Kidney (tissue), 14 donors: ENCODE measurements around the gene PRKAR1B. TPM values are rescaled to one million over a fixed set of nuclear protein-coding genes. Genes with fewer than 3 reads are reported as not detected.

Experiments used
- DNase-seq, 5 donors: peaks; one replicate each; pipeline ENCODE4 v3.0.0-alpha.2; 2013 to 2020
- FAIRE-seq: peaks from 2 replicates; lab custom pipeline; 2012; peaks lifted over from hg19 to GRCh38; lab: Jason Lieb, UNC
- H3K27ac ChIP-seq, 2 donors: one replicate each; pipeline ENCODE4 v1.7.0; 2013; ENCODE audit warnings: low read depth in 2 of 2, low read length in 2 of 2, inconsistent platforms in 1 of 2
- H3K27me3 ChIP-seq: one replicate; pipeline ENCODE4 v1.7.1; 2013; ENCODE audit warnings: low read length, inconsistent platforms; ENCODE audit not compliant: control insufficient read depth, insufficient read depth
- H3K36me3 ChIP-seq, 3 donors: one replicate each; pipeline versions ENCODE4 v1.7.0 to v1.7.1; 2013; ENCODE audit warnings: low read length in 3 of 3, control low read depth in 1 of 3, inconsistent platforms in 1 of 3; ENCODE audit not compliant: insufficient read depth in 3 of 3, control insufficient read depth in 2 of 3
- H3K4me1 ChIP-seq, 3 donors: one replicate each; pipeline versions ENCODE4 v1.7.0 to v1.7.1; 2013; ENCODE audit warnings: low read length in 3 of 3, inconsistent platforms in 1 of 3, low read depth in 1 of 3; ENCODE audit not compliant: control insufficient read depth in 2 of 3, insufficient read depth in 2 of 3
- H3K4me3 ChIP-seq, 3 donors: one replicate each; pipeline versions ENCODE4 v1.7.0 to v1.8.1; 2013; ENCODE audit warnings: low read length in 3 of 3, control low read depth in 1 of 3, inconsistent platforms in 1 of 3
- H3K9ac ChIP-seq, 3 donors: one replicate each; pipeline versions ENCODE4 v1.7.0 to v1.7.1; 2013; ENCODE audit warnings: low read length in 3 of 3, control low read depth in 1 of 3, inconsistent platforms in 1 of 3
- H3K9me3 ChIP-seq, 3 donors: one replicate each; pipeline versions ENCODE4 v1.7.0 to v1.7.1; 2013; ENCODE audit warnings: low read length in 3 of 3, control low read depth in 1 of 3, inconsistent platforms in 1 of 3; ENCODE audit not compliant: control insufficient read depth in 2 of 3, insufficient read depth in 1 of 3
- intact Hi-C: fragments of 100-400 bp; cut with DNase I; formaldehyde crosslinking; loops from one replicate; pipeline ENCODE4 v1.11.1; 2022
- polyA plus RNA-seq: library from polyadenylated mRNA; stranded (reverse); fragments of 350-450 nt; fragmentation: Illumina TruSeq; extraction: RNeasy Lipid Tissue Mini Kit (QIAGEN cat#74804); gene quantifications from one replicate; pipeline ENCODE4 v1.2.3, GENCODE V29; 2014; ENCODE audit warnings: low read depth, low replicate concordance; ENCODE audit not compliant: insufficient read depth
- total RNA-seq: library from RNA; stranded (reverse); fragmentation: NEBNext Ultra II Directional; extraction: Animal tissue kit (Norgen Biotek cat#: 25700); gene quantifications from one replicate; pipeline ENCODE4 v1.2.1, GENCODE V29; 2021
- TF ChIP-seq, protein P1 (sequence below): IDR thresholded peaks from 3 replicates; pipeline ENCODE4 v1.5.1; 2012; ENCODE audit warnings: mild to moderate bottlenecking, moderate library complexity, borderline replicate concordance; ENCODE audit not compliant: insufficient read depth; ENCODE audit errors: extremely low read depth
- donor health status: control.
- donor health status: control.
- donor health status: control.
- donor health status: control.
- donor health status: control.
- donor health status: DM: yes; HTN: yes; CAD: no.
- donor health status: Normal renal cell carcinoma (clear cell type).

Gene PRKAR1B
- total and polyA plus RNA-seq, 2 donors from 2014 or later: 15.9 to 21.4 TPM

- intact Hi-C loops: no loop called here
- Histone ChIP-seq H3K9ac (no peak overlapping the region), H3K4me3 (no peak overlapping the region), H3K27me3 (no peaks in the 10 kb centered on the region), H3K9me3 (peaks cover 0 to 6% (median 0%) of the 10 kb centered on the region in 3 donors), H3K27ac (no peak overlapping the region), H3K36me3 (peaks cover 0 to 11% (median 5%) of the 10 kb centered on the region in 3 donors), H3K4me1 (peaks cover 0 to 5% (median 3%) of the 10 kb centered on the region in 3 donors)
- TF ChIP-seq, protein P1, sequence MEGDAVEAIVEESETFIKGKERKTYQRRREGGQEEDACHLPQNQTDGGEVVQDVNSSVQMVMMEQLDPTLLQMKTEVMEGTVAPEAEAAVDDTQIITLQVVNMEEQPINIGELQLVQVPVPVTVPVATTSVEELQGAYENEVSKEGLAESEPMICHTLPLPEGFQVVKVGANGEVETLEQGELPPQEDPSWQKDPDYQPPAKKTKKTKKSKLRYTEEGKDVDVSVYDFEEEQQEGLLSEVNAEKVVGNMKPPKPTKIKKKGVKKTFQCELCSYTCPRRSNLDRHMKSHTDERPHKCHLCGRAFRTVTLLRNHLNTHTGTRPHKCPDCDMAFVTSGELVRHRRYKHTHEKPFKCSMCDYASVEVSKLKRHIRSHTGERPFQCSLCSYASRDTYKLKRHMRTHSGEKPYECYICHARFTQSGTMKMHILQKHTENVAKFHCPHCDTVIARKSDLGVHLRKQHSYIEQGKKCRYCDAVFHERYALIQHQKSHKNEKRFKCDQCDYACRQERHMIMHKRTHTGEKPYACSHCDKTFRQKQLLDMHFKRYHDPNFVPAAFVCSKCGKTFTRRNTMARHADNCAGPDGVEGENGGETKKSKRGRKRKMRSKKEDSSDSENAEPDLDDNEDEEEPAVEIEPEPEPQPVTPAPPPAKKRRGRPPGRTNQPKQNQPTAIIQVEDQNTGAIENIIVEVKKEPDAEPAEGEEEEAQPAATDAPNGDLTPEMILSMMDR: no peak
- DNase-seq: peak; percentile 69 to 84 (median 79)
- no peak for FAIRE-seq
These were observed 136.1 kb downstream of the PRKAR1B start for GRCh38 chr7:590731-591551.

DNA sequence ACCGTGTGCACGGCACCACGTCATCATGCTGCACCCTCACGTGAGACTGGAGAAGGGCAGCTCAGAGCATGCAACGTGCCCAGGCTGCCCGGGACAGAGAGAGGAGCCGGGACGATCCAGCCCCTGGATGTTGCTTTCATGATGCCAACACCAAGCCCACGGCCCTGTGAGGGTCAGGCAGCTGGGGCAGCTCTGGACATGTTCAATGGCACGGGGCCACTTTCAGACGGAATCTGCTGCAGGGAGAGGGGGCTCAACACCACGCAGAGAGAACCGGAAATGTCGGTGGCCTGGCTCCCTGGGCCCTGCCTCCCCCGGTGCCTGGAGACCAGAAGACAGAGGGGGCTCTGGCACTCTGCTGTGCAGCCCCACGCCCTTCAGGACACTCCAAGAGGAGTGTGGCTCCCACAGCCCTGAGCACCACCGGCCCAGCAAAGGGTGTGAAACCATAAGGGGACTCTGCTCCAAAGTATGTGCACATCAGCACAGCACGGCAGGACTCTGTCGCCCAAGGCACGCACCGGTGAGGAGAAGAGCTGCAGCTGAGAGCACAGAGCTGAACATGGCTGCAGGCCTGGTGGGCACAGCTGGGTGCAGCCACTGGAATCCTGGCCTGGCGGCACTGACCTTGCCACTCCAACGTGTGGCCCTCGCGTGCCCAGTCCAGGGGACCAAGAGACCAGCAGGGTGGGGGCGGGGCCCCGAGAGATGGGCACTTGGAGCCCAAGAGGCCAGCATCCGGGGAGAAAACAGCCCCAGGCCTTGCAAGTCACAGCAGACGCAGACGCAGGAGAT is 137.1 kb downstream of the PRKAR1B start:
- Histone ChIP-seq H3K27ac (no peak overlapping the region), H3K4me3 (no peak overlapping the region), H3K9ac (no peak overlapping the region), H3K9me3 (peaks cover 0 to 6% (median 0%) of the 10 kb centered on the region in 3 donors), H3K36me3 (peaks cover 0 to 9% (median 5%) of the 10 kb centered on the region in 3 donors), H3K4me1 (peaks cover 0 to 5% (median 3%) of the 10 kb centered on the region in 3 donors), H3K27me3 (no peaks in the 10 kb centered on the region)
- intact Hi-C loops: no loop called here
- FAIRE-seq (no peak), DNase-seq (peak in 1 of 5 donors; percentile 78)
- TF ChIP-seq, protein P1: no peak

- peak overlapping the region in 1 of 3 donors; percentile 26 for H3K9ac ChIP-seq
- H3K27me3 ChIP-seq: no peaks in the 10 kb centered on the region
- FAIRE-seq (no peak), DNase-seq (peak in 4 of 5 donors; percentile 47 to 91 (median 78))
- peaks cover 0 to 8% (median 0%) of the 10 kb centered on the region in 3 donors for H3K9me3 ChIP-seq
- intact Hi-C loops: no loop called here
- peak overlapping the region; percentile 42 to 51 for H3K27ac ChIP-seq
- H3K4me3 ChIP-seq: no peak overlapping the region
- TF ChIP-seq, protein P1: no peak
- peaks cover 0 to 5% (median 3%) of the 10 kb centered on the region in 3 donors for H3K4me1 ChIP-seq
- peaks cover 0 to 13% (median 5%) of the 10 kb centered on the region in 3 donors for H3K36me3 ChIP-seq
These were observed 139.3 kb downstream of the PRKAR1B start for GRCh38 chr7:587767-588166.
